NCI-H748 treated with DMSO at 0.1 percent for 48 hours (cell line): ENCODE measurements around the gene ARHGEF16.

ENCODE experiments used
- DNase-seq: peaks from one replicate; lab custom pipeline; 2025; lab: John Stamatoyannopoulos, UW

The ARHGEF16 gene

GRCh38 chr1:3438661-3439180 lies 15.7 kb upstream of the ARHGEF16 start:
- DNase-seq, result no peak

DNA sequence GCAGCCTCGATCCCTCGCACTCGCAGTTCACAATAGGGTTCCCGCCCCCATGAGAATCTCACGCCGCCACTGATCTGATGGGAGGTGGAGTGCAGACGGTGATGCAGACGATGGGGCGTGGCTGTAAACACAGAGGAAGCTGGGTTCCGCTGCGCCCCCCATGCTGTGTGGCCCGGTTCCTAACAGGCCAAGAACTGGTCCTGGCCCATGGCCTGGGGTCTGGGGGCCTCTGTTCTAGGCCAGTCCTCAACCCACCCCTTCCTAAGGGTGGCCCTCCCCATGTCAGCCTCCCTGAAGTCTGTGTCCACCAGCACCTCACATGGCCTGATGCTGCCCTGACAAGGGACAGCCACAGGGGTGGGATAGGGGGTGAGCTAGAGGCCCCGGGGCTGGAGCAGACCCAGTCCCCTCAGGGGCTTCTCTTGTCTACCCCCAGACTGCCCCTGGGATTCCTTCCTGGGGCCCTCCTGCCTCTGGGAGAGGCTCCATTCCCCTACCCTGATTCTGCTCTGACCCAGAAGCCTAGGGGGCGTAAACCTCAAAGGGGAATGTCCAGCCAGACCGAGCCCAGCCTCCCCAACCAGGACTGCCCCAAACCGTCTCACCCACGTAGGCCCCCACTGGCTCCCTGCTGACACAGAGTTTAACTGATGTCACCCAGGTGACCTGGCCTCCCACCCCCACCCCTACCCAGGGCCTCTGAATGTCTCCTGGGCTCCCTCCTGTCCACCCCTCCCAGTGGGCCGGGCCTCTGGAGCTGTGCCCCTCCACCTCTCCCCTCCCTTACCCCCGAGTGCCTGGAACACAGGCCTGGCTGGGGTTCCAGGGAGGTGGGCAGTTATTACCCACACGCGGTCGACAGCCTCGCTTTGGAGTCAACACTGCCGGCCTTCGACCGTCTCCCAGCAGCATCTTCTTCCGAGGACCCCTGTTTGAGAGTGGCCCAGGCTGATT lies 14.8 kb upstream of the ARHGEF16 start:
- no peak for DNase-seq

GRCh38 chr1:3440300-3440681 lies 14.2 kb upstream of the ARHGEF16 start:
- no peak for DNase-seq

- no peak for DNase-seq
Measured at GRCh38 chr1:3440711-3441409, 13.6 kb upstream of the ARHGEF16 start.

DNA sequence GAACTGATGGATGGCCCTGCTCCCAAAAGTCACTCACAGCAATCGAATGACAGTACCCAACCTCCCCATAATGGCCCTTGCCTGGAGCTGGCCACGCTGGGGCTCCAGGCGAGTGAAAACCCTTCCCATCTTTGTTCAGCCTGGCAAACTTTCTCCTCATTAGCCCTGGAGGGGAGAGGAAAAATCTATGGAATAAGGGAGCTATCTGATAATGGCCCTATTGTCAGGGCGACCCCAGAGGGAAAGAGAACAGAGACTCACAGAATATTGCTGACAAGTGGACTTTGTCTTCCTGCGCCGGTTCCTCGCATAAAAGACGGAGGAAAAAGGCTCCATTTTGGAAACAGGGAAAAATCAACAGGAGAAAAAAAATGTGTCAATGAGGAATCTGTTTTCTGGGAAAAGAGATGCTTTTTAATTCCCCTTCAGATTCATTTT lies 13.0 kb upstream of the ARHGEF16 start:
- no peak for DNase-seq

- no peak for DNase-seq
Measured at GRCh38 chr1:3441880-3442279, 12.6 kb upstream of the ARHGEF16 start.

- DNase-seq, result no peak
Measured at GRCh38 chr1:3442331-3442730, 12.1 kb upstream of the ARHGEF16 start.

DNA sequence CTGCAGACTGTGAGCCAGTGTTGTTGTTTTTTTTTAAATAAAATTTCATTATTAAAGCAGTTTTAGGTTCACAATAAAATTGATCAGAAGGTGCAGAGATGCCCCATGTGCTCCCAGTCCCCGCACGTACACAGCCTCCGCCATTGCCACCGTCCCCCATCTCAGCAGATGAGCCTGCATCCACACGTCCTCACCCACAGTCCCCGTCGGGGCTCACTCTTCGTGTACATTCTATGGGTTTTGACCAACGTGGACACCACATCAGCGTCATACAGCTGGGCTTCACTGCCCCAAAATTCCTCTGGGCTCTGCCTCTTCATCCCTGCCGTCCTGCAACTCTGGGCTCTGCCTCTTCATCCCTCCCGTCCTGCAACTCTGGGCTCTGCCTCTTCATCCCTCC lies 11.6 kb upstream of the ARHGEF16 start:
- no peak for DNase-seq

DNA sequence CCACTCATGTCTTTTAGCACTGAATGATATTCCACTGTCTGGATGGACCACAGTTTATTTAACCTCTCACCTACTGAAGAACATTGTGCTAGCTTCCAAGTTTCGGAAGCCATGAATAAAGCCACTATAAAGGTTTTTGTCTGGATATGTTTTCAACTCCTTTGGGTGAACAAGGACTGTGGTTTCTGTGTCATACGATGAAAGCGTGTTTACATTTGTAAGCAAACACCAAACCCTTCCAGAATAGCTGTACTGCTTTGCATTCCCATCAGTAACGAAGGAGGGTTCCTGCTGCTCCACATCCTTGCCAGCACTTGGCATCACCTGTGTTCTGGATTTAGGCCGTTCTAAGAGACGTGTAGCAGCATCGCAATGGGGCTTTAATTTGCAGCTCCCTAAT lies 10.7 kb upstream of the ARHGEF16 start:
- no peak for DNase-seq

GRCh38 chr1:3444298-3444697 lies 10.2 kb upstream of the ARHGEF16 start:
- no peak for DNase-seq

GRCh38 chr1:3444736-3445135 lies 9.7 kb upstream of the ARHGEF16 start:
- no peak for DNase-seq

- DNase-seq, result no peak
Measured at GRCh38 chr1:3450202-3450863, 4.1 kb upstream of the ARHGEF16 start.

DNA sequence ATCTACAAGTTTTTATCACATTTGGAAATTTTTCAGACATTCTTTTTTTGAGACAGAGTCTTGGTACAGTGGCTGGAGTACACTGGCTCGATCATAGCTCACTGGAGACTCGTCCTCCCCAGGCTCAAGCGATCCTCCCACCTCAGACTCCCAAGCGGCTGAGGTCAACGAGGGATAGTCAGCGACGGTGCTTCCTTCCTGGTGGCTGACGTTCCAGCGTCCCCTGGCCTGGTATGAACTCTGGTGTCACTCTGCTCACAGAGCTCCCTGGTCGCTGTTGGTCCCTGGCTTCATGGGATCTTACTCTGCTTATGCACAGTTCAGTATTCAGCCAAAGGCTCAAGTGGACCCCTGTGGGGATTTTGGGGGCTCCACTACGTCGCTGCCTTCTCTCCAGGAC lies 3.5 kb upstream of the ARHGEF16 start:
- no peak for DNase-seq

- DNase-seq, result no peak
Measured at GRCh38 chr1:3451994-3452865, 2.2 kb upstream of the ARHGEF16 start.

- no peak for DNase-seq
Measured at GRCh38 chr1:3452866-3453175, 1.6 kb upstream of the ARHGEF16 start.

DNA sequence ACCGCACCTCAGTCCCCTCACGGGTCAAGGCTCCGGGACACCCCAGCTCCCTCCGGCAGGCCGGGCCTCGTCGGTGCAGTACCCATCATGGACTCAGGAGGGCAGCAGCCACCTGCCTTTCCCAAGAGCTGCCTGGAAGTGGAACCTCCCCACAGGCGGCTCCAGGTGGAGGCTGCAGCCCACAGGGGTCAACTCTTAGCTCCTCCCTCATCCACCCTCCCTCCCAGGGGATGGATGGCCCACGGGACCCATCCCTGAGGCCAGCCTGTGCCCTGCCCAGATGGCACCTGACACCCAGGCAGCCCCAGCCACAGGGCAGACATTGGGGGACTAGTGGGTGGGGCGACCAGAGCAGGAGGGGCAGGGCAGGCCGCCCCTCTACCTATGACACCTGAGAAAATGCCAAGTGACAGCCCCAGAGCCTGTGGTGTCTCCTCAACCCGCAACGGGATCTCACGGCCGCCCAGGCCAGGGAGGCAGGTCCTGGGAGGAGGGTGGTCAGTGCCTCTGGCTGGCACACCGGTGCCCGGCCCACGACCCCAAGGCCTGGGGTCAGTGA lies 1.2 kb upstream of the ARHGEF16 start:
- DNase-seq, result peak; percentile 4

- no peak for DNase-seq
Measured at GRCh38 chr1:3454811-3455618, 550 bp downstream of the ARHGEF16 start.

DNA sequence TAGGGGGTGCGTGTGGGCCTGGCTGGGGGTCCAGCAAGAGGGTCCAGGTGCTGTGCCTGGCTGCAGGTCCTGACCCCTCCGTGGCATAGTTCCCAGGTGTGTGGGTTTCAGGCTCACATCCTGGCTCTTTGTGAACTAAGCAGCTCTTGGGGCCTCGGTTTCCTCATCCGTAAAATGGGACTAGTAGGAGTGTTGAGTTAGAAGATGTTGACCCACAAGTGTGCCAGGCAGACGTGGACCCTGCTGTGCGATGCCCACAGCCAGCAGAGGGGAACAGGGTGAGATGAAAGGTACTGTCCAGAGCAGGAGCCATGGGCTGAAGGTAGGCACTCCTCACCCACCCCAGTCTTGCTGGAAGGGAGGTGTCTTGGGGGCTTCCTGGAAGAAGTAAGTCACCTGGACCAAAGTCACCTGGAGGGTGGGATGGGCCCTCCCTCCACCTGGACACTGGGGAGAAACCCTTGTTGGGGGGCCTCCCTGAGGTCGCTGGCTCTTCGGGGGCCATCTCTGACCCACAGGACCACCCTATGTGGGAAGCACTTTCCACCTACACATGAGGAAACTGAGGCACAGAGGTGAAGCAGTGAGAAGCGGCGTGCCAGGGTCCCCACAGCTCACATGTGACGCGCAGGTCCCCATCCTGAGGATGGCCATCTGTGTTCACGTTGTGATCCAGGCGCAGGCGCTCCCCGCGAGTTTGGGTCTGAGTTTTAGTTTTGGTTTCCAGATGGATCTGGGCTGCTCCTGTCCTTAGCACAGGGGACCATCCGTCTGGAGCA lies 1.4 kb downstream of the ARHGEF16 start:
- no peak for DNase-seq

DNA sequence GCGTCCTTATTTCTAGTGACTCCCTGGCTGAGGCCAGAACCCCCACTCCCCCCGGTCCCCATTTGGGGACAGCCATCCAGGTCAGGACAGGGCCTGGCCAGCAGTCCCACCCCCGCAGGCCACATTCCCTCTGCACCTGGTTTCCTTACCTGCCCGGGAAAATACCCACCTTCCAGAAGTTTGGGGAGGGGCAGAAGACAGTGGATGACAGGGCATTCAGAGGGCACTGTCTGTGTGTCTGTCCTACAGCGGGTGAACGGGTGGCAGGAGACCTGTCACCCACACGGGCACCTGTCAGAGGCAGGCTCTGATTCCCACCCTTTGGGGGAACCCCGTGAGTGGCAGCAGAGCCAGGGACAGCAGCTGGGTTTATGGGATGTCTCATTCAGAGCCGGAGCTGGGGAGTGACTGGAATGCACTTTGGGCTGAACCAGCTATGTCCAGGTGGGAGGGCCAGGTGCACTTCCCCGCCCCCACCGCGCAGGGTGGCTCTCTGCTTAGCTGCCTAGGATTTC lies 2.0 kb downstream of the ARHGEF16 start:
- DNase-seq, result no peak
